Mesenchymal stem cell (in vitro differentiated cells and primary cell): ENCODE results near the gene PRRC2B.

Experiments
- DNase-seq: peaks from one replicate; pipeline ENCODE4 v3.0.0-alpha.2; 2013
- H2AFZ ChIP-seq: one replicate; pipeline ENCODE4 v1.6.1; 2013; ENCODE audit warnings: low read depth, mild to moderate bottlenecking, control low read depth, inconsistent platforms, low read length, moderate library complexity
- H2AK5ac ChIP-seq: 2 replicates; pipeline ENCODE4 v1.6.1; 2013; ENCODE audit warnings: low read length, moderate library complexity, mild to moderate bottlenecking, inconsistent platforms; ENCODE audit not compliant: severe bottlenecking
- H2BK120ac ChIP-seq: one replicate; pipeline ENCODE4 v1.6.1; 2013; ENCODE audit warnings: low read depth, mild to moderate bottlenecking, inconsistent platforms, low read length, moderate library complexity
- H2BK12ac ChIP-seq, 2 experiments: one replicate each; pipeline ENCODE4 v1.6.1; 2013; ENCODE audit warnings: inconsistent platforms in 2 of 2, low read length in 2 of 2, mild to moderate bottlenecking in 2 of 2, moderate library complexity in 2 of 2, control low read depth in 1 of 2
- H2BK15ac ChIP-seq: one replicate; pipeline ENCODE4 v1.6.1; 2013; ENCODE audit warnings: mild to moderate bottlenecking, low read depth, inconsistent platforms; ENCODE audit not compliant: poor library complexity, severe bottlenecking
- H2BK5ac ChIP-seq: 2 replicates; pipeline ENCODE4 v1.6.1; 2013; ENCODE audit warnings: low read depth, mild to moderate bottlenecking, low read length, control low read depth, inconsistent platforms; ENCODE audit not compliant: poor library complexity, severe bottlenecking
- H3K14ac ChIP-seq, 2 experiments: one replicate each; pipeline ENCODE4 v1.6.1; 2013; ENCODE audit warnings: inconsistent platforms in 2 of 2, low read length in 2 of 2, control low read depth in 1 of 2, mild to moderate bottlenecking in 1 of 2, moderate library complexity in 1 of 2
- H3K18ac ChIP-seq, 2 experiments: one replicate each; pipeline ENCODE4 v1.6.1; 2013; ENCODE audit warnings: inconsistent platforms in 2 of 2, low read length in 2 of 2, control low read depth in 1 of 2, low read depth in 1 of 2, mild to moderate bottlenecking in 1 of 2
- H3K23ac ChIP-seq, 2 experiments: one replicate each; pipeline ENCODE4 v1.6.1; 2013; ENCODE audit warnings: inconsistent platforms in 2 of 2, low read length in 2 of 2, mild to moderate bottlenecking in 2 of 2, moderate library complexity in 2 of 2, control low read depth in 1 of 2
- H3K27ac ChIP-seq: 2 replicates; pipeline ENCODE4 v1.5.1; 2013; ENCODE audit warnings: mild to moderate bottlenecking, moderate library complexity, low read length, control low read depth, inconsistent platforms; ENCODE audit not compliant: poor library complexity, severe bottlenecking
- H3K27me3 ChIP-seq, 2 experiments: 2 replicates each; pipeline versions ENCODE4 v1.6.1 to v1.7.0; 2013; ENCODE audit warnings: low read length in 2 of 2, mild to moderate bottlenecking in 2 of 2, moderate library complexity in 2 of 2, control low read depth in 1 of 2, inconsistent platforms in 1 of 2; ENCODE audit not compliant: control insufficient read depth in 1 of 2, insufficient read depth in 1 of 2
- H3K36me3 ChIP-seq, 2 experiments: 2 replicates each; pipeline versions ENCODE4 v1.6.1 to v1.7.0; 2013; ENCODE audit warnings: low read length in 2 of 2, control low read depth in 1 of 2, inconsistent platforms in 1 of 2, low read depth in 1 of 2, mild to moderate bottlenecking in 1 of 2; ENCODE audit not compliant: insufficient read depth in 2 of 2, control insufficient read depth in 1 of 2
- H3K4ac ChIP-seq, 2 experiments: one replicate each; pipeline ENCODE4 v1.6.1; 2013; ENCODE audit warnings: inconsistent platforms in 2 of 2, low read length in 2 of 2, mild to moderate bottlenecking in 2 of 2, moderate library complexity in 2 of 2, control low read depth in 1 of 2, low read depth in 1 of 2
- H3K4me1 ChIP-seq: 2 replicates; pipeline ENCODE4 v1.6.1; 2013; ENCODE audit warnings: low read depth, low read length, control low read depth; ENCODE audit not compliant: control insufficient read depth, insufficient read depth
- H3K4me2 ChIP-seq: 2 replicates; pipeline ENCODE4 v1.6.1; 2013; ENCODE audit warnings: low read length, mild to moderate bottlenecking, inconsistent platforms; ENCODE audit not compliant: poor library complexity, severe bottlenecking
- H3K4me3 ChIP-seq, 2 experiments: 2 replicates each; pipeline versions ENCODE4 v1.5.1 to v1.7.0; 2013; ENCODE audit warnings: low read length in 2 of 2, mild to moderate bottlenecking in 2 of 2, control low read depth in 1 of 2, low read depth in 1 of 2; ENCODE audit not compliant: insufficient read depth in 1 of 2
- H3K79me1 ChIP-seq: replicated peaks from 2 replicates; pipeline ENCODE4 v1.6.1; 2013; ENCODE audit warnings: mild to moderate bottlenecking, control low read depth, low read length, inconsistent platforms; ENCODE audit not compliant: poor library complexity, severe bottlenecking
- H3K9ac ChIP-seq: 2 replicates; pipeline ENCODE4 v1.7.0; 2013; ENCODE audit warnings: mild to moderate bottlenecking, low read length, moderate library complexity
- H3K9me3 ChIP-seq: 2 replicates; pipeline ENCODE4 v1.7.0; 2013; ENCODE audit warnings: mild to moderate bottlenecking, low read length; ENCODE audit not compliant: control insufficient read depth
- H4K8ac ChIP-seq: one replicate; pipeline ENCODE4 v1.6.1; 2013; ENCODE audit warnings: inconsistent platforms, mild to moderate bottlenecking, low read length, moderate library complexity
- H4K91ac ChIP-seq: one replicate; pipeline ENCODE4 v1.6.1; 2013; ENCODE audit warnings: mild to moderate bottlenecking, low read length, inconsistent platforms
- WGBS: methylation state at CpG from one replicate; pipeline ENCODE4 v1.1.7; 2013; ENCODE audit warnings: mixed read lengths; 5-methylcytosine and 5-hydroxymethylcytosine counted together

PRRC2B gene

GRCh38 chr9:131473198-131473885, 79.5 kb downstream of the PRRC2B start:
- 98% methylated on average over 9 of the region's 9 CpGs for WGBS
- no peak overlapping the region for H3K23ac ChIP-seq
- no peak overlapping the region for H3K9ac ChIP-seq
- H3K27me3 ChIP-seq, result no peaks in the 10 kb centered on the region
- no peak overlapping the region for H3K18ac ChIP-seq
- H4K91ac ChIP-seq, result no peak overlapping the region
- peaks cover 3% of the 10 kb centered on the region for H3K4me1 ChIP-seq
- no peak overlapping the region for H4K8ac ChIP-seq
- H2BK15ac ChIP-seq, result no peak overlapping the region
- no peak overlapping the region for H3K4me3 ChIP-seq
- H2BK5ac ChIP-seq, result no peak overlapping the region
- no peak overlapping the region for H3K27ac ChIP-seq
- H3K9me3 ChIP-seq, result peaks cover 10% of the 10 kb centered on the region
- no peak overlapping the region for H2AFZ ChIP-seq
- H3K4ac ChIP-seq, result no peak overlapping the region
- peaks cover 79 to 95% of the 10 kb centered on the region in 2 experiments for H3K36me3 ChIP-seq
- no peak overlapping the region for H2BK12ac ChIP-seq
- no peak overlapping the region for H2AK5ac ChIP-seq
- no peak overlapping the region for H3K4me2 ChIP-seq
- H2BK120ac ChIP-seq, result no peak overlapping the region
- H3K79me1 ChIP-seq, result peaks cover 28% of the 10 kb centered on the region
- DNase-seq, result no peak
- no peak overlapping the region for H3K14ac ChIP-seq

GRCh38 chr9:131473891-131474290, 80.0 kb downstream of the PRRC2B start:
- no peak overlapping the region for H2AFZ ChIP-seq
- no peak overlapping the region for H2BK15ac ChIP-seq
- no peak overlapping the region for H3K4me3 ChIP-seq
- H2BK5ac ChIP-seq, result no peak overlapping the region
- H4K8ac ChIP-seq, result no peak overlapping the region
- H3K4me1 ChIP-seq, result peaks cover 3% of the 10 kb centered on the region
- H3K23ac ChIP-seq, result no peak overlapping the region
- H3K9ac ChIP-seq, result no peak overlapping the region
- no peak overlapping the region for H2BK120ac ChIP-seq
- WGBS, result 96% methylated on average over 10 of the region's 10 CpGs
- no peak overlapping the region for H3K4ac ChIP-seq
- peaks cover 81 to 94% of the 10 kb centered on the region in 2 experiments for H3K36me3 ChIP-seq
- no peak overlapping the region for H3K18ac ChIP-seq
- no peak overlapping the region for H2AK5ac ChIP-seq
- peaks cover 28% of the 10 kb centered on the region for H3K79me1 ChIP-seq
- H3K4me2 ChIP-seq, result no peak overlapping the region
- DNase-seq, result no peak
- no peak overlapping the region for H2BK12ac ChIP-seq
- no peaks in the 10 kb centered on the region for H3K27me3 ChIP-seq
- H3K27ac ChIP-seq, result no peak overlapping the region
- H3K14ac ChIP-seq, result no peak overlapping the region
- H3K9me3 ChIP-seq, result peaks cover 10% of the 10 kb centered on the region
- no peak overlapping the region for H4K91ac ChIP-seq

GRCh38 chr9:131474711-131475110, 80.8 kb downstream of the PRRC2B start:
- Histone ChIP-seq H3K79me1 (peaks cover 34% of the 10 kb centered on the region), H3K4me2 (no peak overlapping the region), H2AFZ (no peak overlapping the region), H3K14ac (no peak overlapping the region), H3K27ac (no peak overlapping the region), H3K23ac (no peak overlapping the region), H3K9me3 (peaks cover 10% of the 10 kb centered on the region), H4K8ac (no peak overlapping the region), H3K4me3 (no peak overlapping the region), H3K18ac (no peak overlapping the region), H3K4ac (no peak overlapping the region), H3K36me3 (peaks cover 81 to 97% of the 10 kb centered on the region in 2 experiments), H2BK15ac (no peak overlapping the region), H4K91ac (no peak overlapping the region), H2AK5ac (no peak overlapping the region), H3K4me1 (peaks cover 3% of the 10 kb centered on the region), H2BK5ac (no peak overlapping the region), H2BK120ac (no peak overlapping the region), H3K9ac (no peak overlapping the region), H3K27me3 (no peaks in the 10 kb centered on the region), H2BK12ac (no peak overlapping the region)
- 97% methylated on average over 16 of the region's 16 CpGs for WGBS
- no peak for DNase-seq

GRCh38 chr9:131475111-131475955, 81.4 kb downstream of the PRRC2B start:
- peaks cover 3% of the 10 kb centered on the region for H3K4me1 ChIP-seq
- H3K14ac ChIP-seq, result no peak overlapping the region
- H2AFZ ChIP-seq, result no peak overlapping the region
- no peak overlapping the region for H2BK12ac ChIP-seq
- DNase-seq, result no peak
- no peak overlapping the region for H3K4ac ChIP-seq
- no peak overlapping the region for H3K23ac ChIP-seq
- peaks cover 10% of the 10 kb centered on the region for H3K9me3 ChIP-seq
- no peak overlapping the region for H4K8ac ChIP-seq
- H3K18ac ChIP-seq, result no peak overlapping the region
- no peak overlapping the region for H4K91ac ChIP-seq
- WGBS, result 97% methylated on average over 46 of the region's 46 CpGs
- no peak overlapping the region for H2BK120ac ChIP-seq
- no peak overlapping the region for H3K4me2 ChIP-seq
- no peak overlapping the region for H3K4me3 ChIP-seq
- H3K9ac ChIP-seq, result no peak overlapping the region
- no peaks in the 10 kb centered on the region for H3K27me3 ChIP-seq
- H3K36me3 ChIP-seq, result peaks cover 79 to 97% of the 10 kb centered on the region in 2 experiments
- H2BK15ac ChIP-seq, result no peak overlapping the region
- no peak overlapping the region for H3K27ac ChIP-seq
- peaks cover 33% of the 10 kb centered on the region for H3K79me1 ChIP-seq
- no peak overlapping the region for H2BK5ac ChIP-seq
- H2AK5ac ChIP-seq, result no peak overlapping the region
